GM12873 (cell line): Measurements from ENCODE around the gene MLANA.

Source experiments
- CTCF ChIP-seq: IDR thresholded peaks from 2 replicates; pipeline ENCODE4 v1.5.1; 2012; ENCODE audit warnings: low read depth, mild to moderate bottlenecking, moderate library complexity, low read length, control low read depth; ENCODE audit not compliant: insufficient read depth; ENCODE audit errors: missing control alignments

Gene MLANA

GRCh38 chr9:5848372-5848882, 42.3 kb upstream of the MLANA start:
- no peak for TF ChIP-seq CTCF

- TF ChIP-seq CTCF, result no peak
Observed at GRCh38 chr9:5850724-5851122, 40.0 kb upstream of the MLANA start.

- no peak for TF ChIP-seq CTCF
Observed at GRCh38 chr9:5851445-5851844, 39.2 kb upstream of the MLANA start.

- no peak for TF ChIP-seq CTCF
Observed at GRCh38 chr9:5852987-5853386, 37.7 kb upstream of the MLANA start.

- TF ChIP-seq CTCF, result no peak
Observed at GRCh38 chr9:5853617-5854016, 37.1 kb upstream of the MLANA start.

GRCh38 chr9:5854063-5854790, 36.5 kb upstream of the MLANA start:
- no peak for TF ChIP-seq CTCF

GRCh38 chr9:5857928-5858327, 32.8 kb upstream of the MLANA start:
- no peak for TF ChIP-seq CTCF
